Stomach (tissue), 9 donors: ENCODE data around the gene SLC41A2. TPM values are rescaled to one million over a fixed set of nuclear protein-coding genes. Genes with fewer than 3 reads are reported as not detected.

Source experiments
- DNase-seq, 2 donors: peaks; one replicate each; pipeline versions ENCODE4 v3.0.0 to v3.0.0-alpha.2; 2013 to 2019
- H3K27ac ChIP-seq, 5 donors: fragments of 200-600 bp in 4 of 5; sonication (generic) in 4 of 5; one replicate each; pipeline ENCODE4 v1.5.1; 2013 to 2019; ENCODE audit warnings: mild to moderate bottlenecking in 1 of 5, moderate library complexity in 1 of 5
- H3K27me3 ChIP-seq, 3 donors: fragments of 200-600 bp; sonication (generic); one replicate each; pipeline ENCODE4 v1.5.1; 2017 to 2019; ENCODE audit warnings: mixed run types in 1 of 3
- H3K36me3 ChIP-seq, 4 donors: fragments of 200-600 bp; sonication (generic); 1 replicate in 3 of 4; 2 replicates in 1 of 4; pipeline ENCODE4 v1.5.1; 2016 to 2019
- H3K4me1 ChIP-seq, 4 donors: fragments of 200-600 bp; sonication (generic); one replicate each; pipeline ENCODE4 v1.5.1; 2016 to 2019
- H3K4me3 ChIP-seq, 4 donors: fragments of 200-600 bp; sonication (generic) in 3 of 4; one replicate each; pipeline ENCODE4 v1.5.1; 2016 to 2019; ENCODE audit warnings: mild to moderate bottlenecking in 1 of 4
- H3K9me3 ChIP-seq, 4 donors: fragments of 200-600 bp; sonication (generic); one replicate each; pipeline ENCODE4 v1.5.1; 2016 to 2019
- CTCF ChIP-seq, 7 experiments: fragments of 450-650 bp in 4 of 7; fragments of 200-600 bp in 3 of 7; sonication (generic) in 3 of 7; IDR thresholded peaks; one replicate each; pipeline ENCODE4 v1.5.1; 2016 to 2019; ENCODE audit warnings: antibody characterized with exemption in 7 of 7, control low read depth in 2 of 7, mild to moderate bottlenecking in 1 of 7
- EP300 ChIP-seq: sonication (generic); formaldehyde crosslinking; IDR thresholded peaks from one replicate; pipeline ENCODE4 v1.6.1; 2017; ENCODE audit warnings: antibody characterized with exemption
- POLR2A ChIP-seq, 4 donors: fragments of 450-650 bp; IDR thresholded peaks; one replicate each; pipeline ENCODE4 v1.6.1; 2016; ENCODE audit warnings: antibody characterized with exemption in 4 of 4, control low read depth in 2 of 4, mild to moderate bottlenecking in 1 of 4, moderate library complexity in 1 of 4
- POLR2AphosphoS5 ChIP-seq, 3 donors: sonication (generic); formaldehyde crosslinking; IDR thresholded peaks; one replicate each; pipeline ENCODE4 v1.6.1; 2016; ENCODE audit warnings: antibody characterized with exemption in 3 of 3
- WGBS, 5 donors: extraction: QIAGEN DNeasy Blood & Tissue Kit in 3 of 5; methylation state at CpG; one replicate each; pipeline versions ENCODE4 v1.1.5 to v1.1.7; 2013 to 2018; 5-methylcytosine and 5-hydroxymethylcytosine counted together
- intact Hi-C: fragments of 100-400 bp; cut with DNase I; formaldehyde crosslinking; loops from one replicate; pipeline ENCODE4 v1.15.1; 2023; ENCODE audit warnings: low total_unique reads
- polyA plus RNA-seq, 3 donors: library from polyadenylated mRNA; stranded (reverse); fragments of 200-250 nt; gene quantifications; one replicate each; pipeline ENCODE4 v1.2.3, GENCODE V29; 2013
- total RNA-seq, 5 donors: library from RNA; depleted of rRNA; stranded (reverse); fragments of >200 nt; gene quantifications; one replicate each; pipeline versions ENCODE4 v1.1.0 to v1.2.3, GENCODE V29; 2014 to 2016
- donor health status: healthy with polysubstance abuse.
- donor health status: Bipolar disorder and iron deficiency.
- donor health status: healthy.

SLC41A2 gene
- total and polyA plus RNA-seq, 8 donors, result 5.4 to 208 (median 68.9) TPM

DNA sequence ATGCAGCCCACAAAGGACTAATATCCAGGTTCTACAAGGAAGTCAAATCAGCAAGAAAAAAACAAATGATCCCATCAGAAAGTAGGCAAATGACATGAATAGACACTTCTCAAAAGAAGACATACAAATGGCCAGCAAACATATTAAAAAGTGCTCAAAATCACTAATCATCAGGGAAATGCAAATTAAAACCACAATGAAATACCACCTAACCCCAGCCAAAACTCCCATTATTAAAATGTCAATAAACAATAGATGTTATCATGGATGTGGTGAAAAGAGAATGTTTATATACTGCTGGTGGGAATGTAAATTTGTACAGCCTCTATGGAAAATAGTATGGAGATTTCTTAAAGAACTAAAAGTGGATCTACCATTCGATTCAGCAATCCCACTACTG lies 25.0 kb downstream of the SLC41A2 start:
- no peak for TF ChIP-seq CTCF (IDR thresholded peaks at IDR 0.05)
- TF ChIP-seq POLR2A (IDR thresholded peaks at IDR 0.05), result no peak
- TF ChIP-seq EP300, result no peak
- no peak for TF ChIP-seq POLR2AphosphoS5 (IDR thresholded peaks at IDR 0.05)
- Histone ChIP-seq H3K36me3 (peaks cover 0 to 2% (median 1%) of the 10 kb centered on the region in 4 donors), H3K27ac (no peak overlapping the region), H3K4me3 (no peak overlapping the region), H3K27me3 (no peaks in the 10 kb centered on the region), H3K4me1 (peaks cover 0 to 27% (median 7%) of the 10 kb centered on the region in 4 donors), H3K9me3 (no peaks in the 10 kb centered on the region)
- 26 to 55% (median 44%) methylated on average over 1 of the region's 1 CpG for WGBS, 5 donors
- intact Hi-C loops, result no loop called here
- no peak for DNase-seq

DNA sequence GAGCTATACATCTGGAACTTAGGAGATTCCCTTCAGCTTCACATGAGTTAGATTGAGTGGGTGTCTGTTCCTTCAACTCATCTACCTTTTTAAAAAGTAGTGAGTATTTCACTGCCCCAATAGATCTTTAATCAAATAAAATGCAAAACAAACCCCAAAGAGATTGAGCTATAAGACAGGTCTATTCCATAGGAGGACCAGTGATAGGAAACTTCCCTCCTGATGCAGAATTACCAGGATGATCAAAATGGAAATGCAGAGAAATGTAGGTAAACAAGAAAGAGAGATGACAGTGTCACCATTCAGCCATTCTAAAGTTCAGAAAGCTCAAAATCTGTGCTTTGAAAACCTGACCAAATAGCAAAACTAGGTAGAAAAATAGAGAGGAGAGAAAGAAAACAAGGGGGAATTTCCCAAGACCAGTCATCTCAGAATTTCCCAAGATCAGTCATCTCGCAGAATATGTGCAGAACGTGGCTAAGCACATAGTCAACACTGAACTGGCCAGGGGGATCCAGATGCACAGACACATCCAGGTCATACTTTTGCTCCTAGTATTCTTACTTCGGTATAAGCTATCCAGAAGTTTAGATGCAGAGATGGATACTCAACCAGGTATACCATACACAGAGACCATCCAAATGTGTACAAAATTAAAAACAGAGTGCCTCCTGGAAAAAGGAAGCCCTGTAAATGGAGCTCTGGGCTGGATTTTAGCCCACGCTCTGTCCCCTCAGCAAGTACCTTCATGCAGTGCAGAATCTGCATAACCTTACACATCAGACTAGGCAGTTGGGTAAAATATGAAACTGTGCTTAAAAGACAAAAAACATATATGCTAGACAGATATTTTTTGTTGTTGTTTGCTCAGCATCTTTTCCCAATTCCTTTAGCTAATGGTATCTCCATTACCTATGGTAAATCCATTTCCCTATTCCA lies 27.4 kb downstream of the SLC41A2 start:
- Histone ChIP-seq H3K27me3 (no peaks in the 10 kb centered on the region), H3K36me3 (peaks cover 0 to 7% (median 5%) of the 10 kb centered on the region in 4 donors), H3K9me3 (no peaks in the 10 kb centered on the region), H3K4me1 (peaks cover 0 to 33% (median 10%) of the 10 kb centered on the region in 4 donors), H3K4me3 (no peak overlapping the region), H3K27ac (no peak overlapping the region)
- 74 to 80% (median 79%) methylated on average over 4 of the region's 4 CpGs for whole genome bisulfite sequencing, 5 donors
- intact Hi-C loops, result no loop called here
- no peak for TF ChIP-seq POLR2A (IDR thresholded peaks at IDR 0.05)
- TF ChIP-seq EP300, result no peak
- no peak for TF ChIP-seq POLR2AphosphoS5 (IDR thresholded peaks at IDR 0.05)
- TF ChIP-seq CTCF (IDR thresholded peaks at IDR 0.05), result no peak
- no peak for DNase-seq

DNA sequence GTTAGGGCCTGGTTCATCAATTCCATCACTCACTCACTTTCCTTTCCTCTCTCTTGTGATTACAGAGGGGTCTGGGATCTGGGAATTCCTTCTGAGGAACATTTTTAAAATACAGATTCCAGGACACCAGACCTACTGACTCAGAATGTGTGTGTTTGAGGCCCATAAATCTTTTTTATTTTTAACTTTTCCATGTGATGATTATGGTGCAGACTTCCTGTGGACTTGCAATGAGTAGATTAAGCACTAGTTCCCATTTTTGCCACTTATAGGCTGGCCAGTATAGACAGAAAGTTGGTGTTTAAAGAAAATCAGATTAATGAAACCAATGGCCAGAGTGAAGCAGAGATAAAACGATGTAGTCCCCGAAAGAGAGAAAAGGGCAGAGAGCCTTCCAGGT lies 28.1 kb downstream of the SLC41A2 start:
- 26 to 67% (median 58%) methylated on average over 1 to 2 of the region's 2 CpGs for WGBS, 5 donors

GRCh38 chr12:104929368-104929767 lies 28.7 kb downstream of the SLC41A2 start:
- intact Hi-C loops, result no loop called here
- no peak overlapping the region for H3K27ac ChIP-seq
- H3K36me3 ChIP-seq, result peaks cover 0 to 7% (median 5%) of the 10 kb centered on the region in 4 donors
- DNase-seq, result no peak
- WGBS, 5 donors, result 70 to 88% (median 83%) methylated on average over 2 of the region's 2 CpGs
- no peaks in the 10 kb centered on the region for H3K9me3 ChIP-seq
- TF ChIP-seq POLR2AphosphoS5 (IDR thresholded peaks at IDR 0.05) (no peak), CTCF (IDR thresholded peaks at IDR 0.05) (no peak), POLR2A (IDR thresholded peaks at IDR 0.05) (no peak), EP300 (no peak)
- H3K27me3 ChIP-seq, result no peaks in the 10 kb centered on the region
- H3K4me1 ChIP-seq, result peaks cover 0 to 36% (median 12%) of the 10 kb centered on the region in 4 donors
- H3K4me3 ChIP-seq, result no peak overlapping the region

More for the DNA sequence above, 28.1 kb downstream of the SLC41A2 start:
- no peak for DNase-seq
- Histone ChIP-seq H3K36me3 (peaks cover 0 to 7% (median 5%) of the 10 kb centered on the region in 4 donors), H3K4me1 (peaks cover 0 to 36% (median 12%) of the 10 kb centered on the region in 4 donors), H3K27me3 (no peaks in the 10 kb centered on the region), H3K27ac (no peak overlapping the region), H3K4me3 (no peak overlapping the region), H3K9me3 (no peaks in the 10 kb centered on the region)
- intact Hi-C loops, result no loop called here
- no peak for TF ChIP-seq POLR2A (IDR thresholded peaks at IDR 0.05)
- TF ChIP-seq CTCF (IDR thresholded peaks at IDR 0.05), result no peak
- no peak for TF ChIP-seq EP300
- no peak for TF ChIP-seq POLR2AphosphoS5 (IDR thresholded peaks at IDR 0.05)
